Measurements from ENCODE around the gene OGFR.

The OGFR gene, protein sequence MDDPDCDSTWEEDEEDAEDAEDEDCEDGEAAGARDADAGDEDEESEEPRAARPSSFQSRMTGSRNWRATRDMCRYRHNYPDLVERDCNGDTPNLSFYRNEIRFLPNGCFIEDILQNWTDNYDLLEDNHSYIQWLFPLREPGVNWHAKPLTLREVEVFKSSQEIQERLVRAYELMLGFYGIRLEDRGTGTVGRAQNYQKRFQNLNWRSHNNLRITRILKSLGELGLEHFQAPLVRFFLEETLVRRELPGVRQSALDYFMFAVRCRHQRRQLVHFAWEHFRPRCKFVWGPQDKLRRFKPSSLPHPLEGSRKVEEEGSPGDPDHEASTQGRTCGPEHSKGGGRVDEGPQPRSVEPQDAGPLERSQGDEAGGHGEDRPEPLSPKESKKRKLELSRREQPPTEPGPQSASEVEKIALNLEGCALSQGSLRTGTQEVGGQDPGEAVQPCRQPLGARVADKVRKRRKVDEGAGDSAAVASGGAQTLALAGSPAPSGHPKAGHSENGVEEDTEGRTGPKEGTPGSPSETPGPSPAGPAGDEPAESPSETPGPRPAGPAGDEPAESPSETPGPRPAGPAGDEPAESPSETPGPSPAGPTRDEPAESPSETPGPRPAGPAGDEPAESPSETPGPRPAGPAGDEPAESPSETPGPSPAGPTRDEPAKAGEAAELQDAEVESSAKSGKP
- total RNA-seq = 78.2 to 127 reads per million in 2 donors

DNA sequence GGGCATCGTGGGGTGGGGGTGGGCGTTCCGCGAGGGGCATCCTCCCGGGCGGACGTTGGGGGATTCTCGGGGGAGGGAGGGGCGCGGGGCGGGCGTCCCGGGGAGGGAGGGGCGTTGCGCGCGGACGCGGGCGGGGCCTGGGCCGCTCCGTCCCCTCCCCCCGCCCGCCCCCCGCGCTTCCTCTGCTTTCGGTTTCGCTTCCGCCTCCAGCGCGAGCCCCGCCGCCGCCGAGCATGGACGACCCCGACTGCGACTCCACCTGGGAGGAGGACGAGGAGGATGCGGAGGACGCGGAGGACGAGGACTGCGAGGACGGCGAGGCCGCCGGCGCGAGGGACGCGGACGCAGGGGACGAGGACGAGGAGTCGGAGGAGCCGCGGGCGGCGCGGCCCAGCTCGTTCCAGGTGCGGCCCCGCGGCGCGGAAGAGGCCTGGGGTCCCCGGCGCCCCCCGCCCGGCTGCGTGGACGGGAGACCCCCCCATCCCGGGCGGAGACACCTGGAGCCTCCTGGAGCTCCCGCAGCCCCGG, at the start of gene OGFR:
OGFR (plus strand) TSS at position 209 of the 528 bp plus-strand sequence; CDS start at position 234, 25 bp downstream.
- peak; percentile 70 for DNase-seq

DNA sequence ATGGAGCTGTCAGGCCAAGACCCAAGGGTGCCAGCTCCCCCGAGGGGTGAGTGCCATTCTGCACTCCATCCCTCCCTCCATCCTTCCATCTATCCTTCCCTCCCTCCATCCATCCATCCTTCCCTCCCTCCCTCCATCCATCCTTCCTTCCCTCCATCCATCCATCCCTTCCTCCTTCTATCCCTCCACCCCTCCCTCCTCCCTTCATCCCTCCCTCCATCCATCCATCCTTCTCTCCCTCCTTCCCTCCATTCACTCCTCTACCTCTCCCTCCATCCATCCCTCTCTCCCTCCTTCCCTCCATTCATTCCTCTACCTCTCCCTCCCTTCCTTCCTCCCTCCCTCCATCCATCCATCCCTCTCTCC, 49.7 kb upstream of the OGFR start:
- DNase-seq = no peak

DNA sequence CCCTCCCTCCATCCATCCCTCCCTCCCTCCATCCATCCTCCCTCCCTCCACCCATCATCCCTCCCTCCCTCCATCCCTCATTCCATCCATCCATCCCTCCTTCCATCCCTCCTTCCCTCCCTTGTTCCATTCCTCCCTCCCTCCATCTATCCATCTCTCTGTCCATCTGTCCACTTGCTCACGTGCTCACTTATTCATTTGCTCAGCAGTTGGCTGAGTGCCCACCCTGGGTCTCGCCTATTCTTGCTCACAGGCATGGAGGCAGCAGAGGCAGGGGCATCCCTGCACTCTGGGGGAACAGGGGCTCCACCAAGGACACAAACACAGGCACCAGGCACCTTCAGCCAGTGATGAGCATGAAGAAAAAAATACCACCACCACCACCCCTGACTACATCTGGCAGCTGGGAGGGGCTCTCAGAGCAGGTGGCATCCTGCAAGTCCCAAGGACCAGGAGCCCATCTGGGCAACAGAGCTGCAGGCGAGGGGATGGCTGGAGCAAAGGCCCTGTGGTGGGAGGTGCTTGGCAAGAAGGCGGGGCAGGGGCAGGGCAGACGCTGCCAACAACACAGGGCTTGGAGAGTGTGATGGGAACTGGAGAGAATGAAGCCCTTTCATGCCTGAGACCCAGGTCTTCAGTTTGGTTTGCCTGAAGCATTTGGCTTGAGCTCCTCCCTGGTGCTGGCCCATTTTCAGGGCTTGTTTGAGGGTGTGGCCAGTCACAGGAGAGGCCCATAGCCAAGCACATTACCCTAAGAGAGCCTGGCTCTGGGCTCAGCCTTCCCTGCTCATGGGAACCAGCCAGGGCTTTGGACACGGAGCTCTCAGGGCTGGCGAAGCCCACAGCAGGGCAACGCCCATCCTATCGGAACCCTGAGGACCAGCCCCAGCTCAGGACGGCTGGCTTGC, 48.6 kb upstream of the OGFR start:
- DNase-seq = no peak

DNA sequence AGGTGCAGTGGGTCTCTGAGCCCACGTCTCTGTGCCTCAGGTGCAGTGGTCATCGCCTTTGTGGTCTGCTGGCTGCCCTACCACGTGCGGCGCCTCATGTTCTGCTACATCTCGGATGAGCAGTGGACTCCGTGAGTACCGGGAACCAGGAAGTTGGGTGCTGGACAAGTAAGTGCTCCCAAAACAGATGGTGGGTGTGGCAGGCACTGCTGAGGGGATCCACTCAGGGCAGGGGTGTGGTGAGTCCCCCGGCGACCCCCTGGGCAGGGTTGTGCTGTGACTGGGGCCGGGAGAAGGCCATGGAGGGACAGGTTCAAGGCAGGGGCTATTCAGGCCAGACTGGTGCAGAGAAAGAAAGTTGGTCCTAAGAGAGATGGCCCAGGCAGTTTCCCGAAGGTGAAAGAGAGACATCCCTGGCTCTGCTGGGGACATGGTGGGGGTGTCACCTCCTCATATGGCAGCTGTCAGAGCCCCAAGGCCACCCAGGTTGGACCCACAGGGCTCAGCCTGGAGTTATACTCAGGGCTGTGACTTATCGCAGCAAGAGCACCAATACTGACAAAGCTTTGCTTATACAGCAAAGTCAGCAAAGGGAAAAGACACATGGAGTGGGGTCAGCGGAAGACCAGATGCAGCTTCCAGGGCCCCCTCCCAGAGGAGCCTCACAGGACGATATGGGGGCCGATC, 46.3 kb upstream of the OGFR start:
- DNase-seq = no peak

DNA sequence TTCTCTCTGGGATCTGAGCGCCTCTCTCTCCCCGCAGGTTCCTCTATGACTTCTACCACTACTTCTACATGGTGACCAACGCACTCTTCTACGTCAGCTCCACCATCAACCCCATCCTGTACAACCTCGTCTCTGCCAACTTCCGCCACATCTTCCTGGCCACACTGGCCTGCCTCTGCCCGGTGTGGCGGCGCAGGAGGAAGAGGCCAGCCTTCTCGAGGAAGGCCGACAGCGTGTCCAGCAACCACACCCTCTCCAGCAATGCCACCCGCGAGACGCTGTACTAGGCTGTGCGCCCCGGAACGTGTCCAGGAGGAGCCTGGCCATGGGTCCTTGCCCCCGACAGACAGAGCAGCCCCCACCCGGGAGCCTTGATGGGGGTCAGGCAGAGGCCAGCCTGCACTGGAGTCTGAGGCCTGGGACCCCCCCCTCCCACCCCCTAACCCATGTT, 44.6 kb upstream of the OGFR start:
- no peak for DNase-seq

DNA sequence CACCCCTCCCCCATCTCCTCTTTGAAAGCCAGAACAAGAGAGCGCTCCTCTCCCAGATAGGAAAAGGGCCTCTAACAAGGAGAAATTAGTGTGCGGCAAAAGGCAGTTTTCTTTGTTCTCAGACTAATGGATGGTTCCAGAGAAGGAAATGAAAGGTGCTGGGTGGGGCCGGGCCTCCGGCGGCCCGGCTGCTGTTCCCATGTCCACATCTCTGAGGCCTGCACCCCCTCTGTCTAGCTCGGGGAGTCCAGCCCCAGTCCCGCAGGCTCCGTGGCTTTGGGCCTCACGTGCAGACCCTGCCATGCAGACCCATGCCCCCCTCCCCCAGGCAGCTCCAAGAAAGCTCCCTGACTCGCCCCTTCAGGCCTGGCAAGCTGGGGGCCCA, 44.2 kb upstream of the OGFR start:
- no peak for DNase-seq

DNA sequence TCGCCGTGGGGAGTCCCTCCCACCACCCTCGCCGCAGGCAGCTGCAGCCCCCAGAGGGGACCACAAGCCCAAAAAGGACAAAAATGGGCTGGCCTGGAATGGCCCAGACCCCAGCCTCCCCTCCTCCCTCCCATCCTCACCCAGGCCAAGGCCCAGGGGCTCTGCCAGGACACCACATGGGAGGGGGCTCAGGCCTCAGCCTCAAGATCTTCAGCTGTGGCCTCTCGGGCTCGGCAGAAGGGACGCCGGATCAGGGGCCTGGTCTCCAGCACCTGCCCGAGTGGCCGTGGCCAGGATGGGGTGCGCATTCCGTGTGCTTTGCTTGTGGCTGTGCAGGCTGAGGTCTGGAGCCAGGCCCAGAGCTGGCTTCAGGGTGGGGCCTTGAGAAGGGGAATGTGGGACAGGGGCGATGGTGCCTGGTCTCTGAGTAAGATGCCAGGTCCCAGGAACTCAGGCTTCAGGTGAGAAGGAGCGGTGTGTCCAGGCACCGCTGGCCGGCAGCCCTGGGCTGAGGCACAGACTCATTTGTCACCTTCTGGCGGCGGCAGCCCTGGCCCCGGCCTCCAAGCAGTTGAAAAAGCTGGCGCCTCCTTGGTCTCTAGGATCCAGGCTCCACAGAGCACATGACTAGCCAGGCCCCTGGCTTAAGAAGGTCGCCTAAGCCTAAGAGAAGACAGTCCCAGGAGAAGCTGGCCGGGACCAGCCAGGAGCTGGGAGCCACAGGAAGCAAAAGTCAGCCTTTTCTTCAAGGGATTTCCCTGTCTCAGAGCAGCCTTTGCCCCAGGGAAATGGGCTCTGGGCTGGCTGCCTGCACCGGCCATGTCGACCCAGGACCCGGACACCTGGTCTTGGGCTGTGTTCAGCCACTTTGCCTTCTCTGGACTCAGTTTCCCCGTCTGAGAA, 43.5 kb upstream of the OGFR start:
- DNase-seq = no peak

DNA sequence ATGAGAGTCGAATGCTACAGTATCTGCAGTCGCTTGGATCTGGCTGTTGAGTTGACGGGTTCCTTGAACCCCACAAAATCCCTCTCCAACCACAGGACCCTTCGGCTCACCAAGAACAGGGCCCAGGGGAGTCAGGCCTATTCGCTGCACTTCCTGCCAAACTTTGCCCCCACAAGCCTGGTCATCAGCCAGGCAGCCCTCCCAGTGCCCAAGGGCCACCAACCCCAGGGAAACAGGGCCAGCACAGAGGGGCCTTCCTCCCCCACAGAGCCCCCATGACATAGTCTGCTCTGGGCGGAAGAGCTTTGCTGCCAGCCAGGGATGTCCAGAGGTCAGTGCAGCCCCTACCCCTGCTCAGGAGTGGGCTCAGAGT, 42.9 kb upstream of the OGFR start:
- DNase-seq = no peak

DNA sequence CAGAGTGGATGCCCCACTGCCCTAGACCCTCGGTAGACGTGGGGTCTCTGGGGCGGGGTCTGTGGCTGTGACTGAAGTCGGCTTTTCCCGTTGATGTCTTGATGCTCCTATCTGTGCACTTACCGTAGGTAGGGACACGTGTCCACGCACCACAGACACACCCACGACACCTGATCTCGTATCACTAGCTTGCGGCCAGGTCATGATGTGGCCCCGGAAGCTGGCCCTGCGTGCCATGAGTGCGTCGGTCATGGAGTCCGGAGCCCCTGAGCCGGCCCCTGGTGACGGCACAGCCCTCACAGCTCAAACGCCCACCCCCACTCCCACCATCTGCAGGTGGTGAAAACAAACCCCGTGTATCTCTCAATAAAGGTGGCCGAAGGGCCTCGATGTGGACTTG, 42.3 kb upstream of the OGFR start:
- DNase-seq = no peak

DNA sequence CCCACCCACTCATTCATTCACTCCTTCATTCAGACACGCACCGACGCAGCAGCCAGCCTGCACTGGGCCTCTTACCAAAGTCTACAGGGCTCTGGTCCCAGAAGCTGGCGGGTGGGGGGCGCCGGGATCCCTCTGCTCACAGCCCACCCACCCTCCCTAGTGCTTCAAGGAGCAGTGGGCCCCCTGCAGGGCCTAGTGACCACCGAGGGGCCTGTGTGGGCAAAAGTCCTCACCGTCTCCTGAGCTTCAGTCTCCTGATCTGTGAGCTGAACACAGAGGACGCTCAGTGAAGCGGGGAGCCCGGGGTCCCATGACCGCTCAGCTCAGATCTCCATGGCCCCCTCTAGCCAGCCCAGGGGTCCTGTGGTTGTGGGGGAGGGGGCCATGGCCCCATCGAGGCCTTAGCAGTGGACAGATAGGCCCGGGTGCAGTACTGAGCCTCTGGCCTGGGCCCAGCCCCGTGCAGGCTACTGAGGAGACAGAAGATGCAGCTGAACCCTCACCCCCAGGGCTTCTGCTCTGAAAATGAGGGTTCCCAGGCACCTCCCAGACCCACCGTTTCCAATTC, 41.8 kb upstream of the OGFR start:
- no peak for DNase-seq

DNA sequence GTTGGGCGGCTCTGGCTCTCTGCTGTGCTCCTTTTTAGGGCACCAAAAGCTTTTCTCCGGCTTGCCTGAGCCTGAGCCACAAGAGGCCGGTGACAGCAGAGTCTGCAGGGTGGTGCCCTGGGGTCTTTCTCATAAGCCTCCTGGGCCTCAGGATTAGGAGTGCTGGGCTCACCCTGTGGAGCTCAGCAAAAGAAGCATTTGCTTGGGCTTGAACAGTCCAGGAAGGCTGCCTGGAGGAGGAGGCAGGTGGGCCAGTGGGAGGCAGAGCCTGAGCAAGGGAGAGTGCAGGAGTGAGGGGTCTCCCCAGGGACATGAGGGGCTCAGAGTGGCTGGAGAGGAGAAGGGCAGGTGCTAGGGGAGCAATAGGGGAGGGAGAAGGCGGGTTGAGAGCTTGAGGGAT, 41.2 kb upstream of the OGFR start:
- DNase-seq = no peak

DNA sequence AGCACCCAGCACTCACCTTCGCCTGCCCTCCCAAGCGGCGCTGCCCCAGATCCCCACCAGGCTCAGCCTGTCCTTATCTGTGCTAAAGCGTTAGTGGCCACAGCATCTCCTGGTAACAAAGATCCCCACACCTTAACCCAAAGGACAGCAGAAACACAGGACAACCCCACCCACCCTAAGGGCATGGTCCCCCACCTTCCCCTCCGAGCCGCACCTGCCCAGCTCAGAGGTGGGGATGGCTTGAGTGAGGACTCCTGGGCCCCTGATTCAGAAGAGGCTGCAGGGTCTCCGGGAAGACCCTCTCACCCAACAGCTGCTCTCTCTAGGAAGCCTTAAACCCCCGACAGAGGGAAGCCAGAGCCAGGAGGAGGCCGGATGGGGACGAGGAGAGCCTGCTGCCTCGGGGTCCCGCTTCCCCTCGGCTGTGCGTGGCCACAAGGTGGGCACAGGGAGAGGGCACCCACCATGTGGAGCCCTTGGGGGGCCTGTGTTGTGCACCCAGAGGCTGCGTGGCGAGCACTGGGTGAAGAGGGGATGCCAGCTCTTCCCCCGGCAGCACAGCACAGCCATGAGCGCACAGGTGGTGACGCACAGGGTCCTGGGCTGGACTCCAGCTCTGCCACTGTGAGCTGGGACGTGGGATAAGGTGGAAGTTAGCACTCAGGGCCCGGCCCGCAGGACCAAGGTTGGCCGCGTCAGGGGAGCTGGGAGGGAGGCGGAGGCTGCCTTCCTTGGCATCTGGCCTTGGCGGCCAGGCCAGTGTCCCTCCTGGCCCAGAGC, 40.3 kb upstream of the OGFR start:
- no peak for DNase-seq

DNA sequence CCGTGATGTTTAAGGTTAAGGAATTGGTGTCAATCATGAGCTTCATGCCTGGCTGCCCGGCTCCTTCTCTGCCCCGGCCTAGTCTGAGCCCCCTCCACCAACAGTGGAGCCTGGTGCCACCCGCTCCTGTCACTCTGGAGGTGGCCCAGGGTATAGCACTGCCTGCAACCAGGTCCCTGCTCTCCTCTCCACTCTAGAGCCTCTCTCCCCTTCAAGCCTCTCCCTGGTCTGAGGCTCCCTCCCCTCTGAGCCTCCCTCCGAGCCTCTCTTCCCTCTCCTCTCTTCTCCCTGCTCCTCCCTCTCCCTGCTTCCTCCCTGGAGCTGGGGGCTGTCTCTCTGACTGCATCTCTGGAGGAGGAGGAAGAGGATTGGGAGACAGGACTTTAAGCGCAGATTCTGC, 39.6 kb upstream of the OGFR start:
- DNase-seq = no peak

DNA sequence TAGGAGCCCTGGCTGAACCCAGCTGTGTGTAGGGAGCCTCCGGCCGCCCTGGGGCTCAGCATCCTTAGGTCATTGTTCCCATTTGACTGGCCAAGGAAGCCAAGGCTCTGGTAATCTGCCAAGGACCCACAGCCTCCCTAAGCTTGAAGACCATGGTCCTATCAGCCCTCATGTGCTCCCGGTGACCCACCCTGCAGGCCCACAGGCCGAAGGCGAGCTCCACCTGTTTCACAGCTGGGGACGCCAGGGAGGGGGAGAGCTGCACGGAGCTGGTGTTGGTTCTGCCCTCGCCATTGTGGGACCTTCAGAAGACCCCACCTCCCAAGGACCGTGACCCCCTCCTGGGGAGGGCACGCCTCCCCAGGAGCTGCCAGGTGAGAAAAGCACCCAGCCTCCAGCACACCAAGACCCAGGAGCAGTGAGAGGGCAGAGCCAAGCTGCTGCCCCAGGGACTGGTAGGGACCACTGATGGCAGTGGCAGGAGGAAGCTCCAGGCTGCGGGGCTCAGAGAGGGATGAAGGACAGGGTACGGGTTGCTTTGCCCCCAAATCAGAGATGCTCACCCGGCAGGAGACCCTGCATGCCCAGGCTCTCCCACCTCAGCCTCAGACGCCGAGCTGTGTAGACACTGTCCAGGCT, 39.1 kb upstream of the OGFR start:
- no peak for DNase-seq

DNA sequence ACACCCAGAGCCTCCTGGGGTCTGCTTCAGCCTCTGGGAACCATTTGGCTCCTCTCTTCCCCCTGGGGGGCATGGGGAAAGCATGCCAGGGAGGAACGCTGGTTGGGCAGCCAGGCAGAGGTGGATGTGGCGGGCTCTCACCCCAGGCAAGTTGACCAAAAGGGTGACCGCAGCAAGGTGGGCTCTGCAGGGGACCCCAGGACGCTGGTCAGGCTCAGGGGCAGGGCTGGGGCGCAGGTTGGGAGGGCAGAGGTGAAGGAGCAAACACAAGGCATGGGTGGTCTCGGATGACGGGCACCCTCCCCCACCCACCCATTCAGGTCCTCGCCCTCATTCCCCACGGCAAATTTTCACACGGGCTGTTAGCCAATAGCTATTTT, 38.6 kb upstream of the OGFR start:
- no peak for DNase-seq

DNA sequence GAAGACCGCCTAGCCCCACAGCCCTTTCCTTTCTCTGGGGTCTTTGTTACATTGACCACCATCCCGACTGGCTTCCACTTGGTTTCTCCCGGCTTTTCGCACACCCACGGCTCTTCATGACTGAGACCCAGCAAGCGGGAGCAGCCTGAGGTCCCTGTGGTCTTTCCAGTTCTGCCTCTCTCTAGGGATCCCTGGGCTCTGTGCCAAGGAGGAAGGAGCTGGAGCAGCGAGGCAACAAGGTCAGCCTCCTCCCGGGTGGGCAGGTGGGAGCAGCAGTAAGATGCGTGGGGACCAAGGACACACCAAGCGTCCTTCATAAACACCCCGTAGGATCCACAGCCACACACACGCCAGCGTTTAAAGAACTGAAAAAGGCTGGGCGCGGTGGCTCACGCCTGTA, 37.9 kb upstream of the OGFR start:
- no peak for DNase-seq

DNA sequence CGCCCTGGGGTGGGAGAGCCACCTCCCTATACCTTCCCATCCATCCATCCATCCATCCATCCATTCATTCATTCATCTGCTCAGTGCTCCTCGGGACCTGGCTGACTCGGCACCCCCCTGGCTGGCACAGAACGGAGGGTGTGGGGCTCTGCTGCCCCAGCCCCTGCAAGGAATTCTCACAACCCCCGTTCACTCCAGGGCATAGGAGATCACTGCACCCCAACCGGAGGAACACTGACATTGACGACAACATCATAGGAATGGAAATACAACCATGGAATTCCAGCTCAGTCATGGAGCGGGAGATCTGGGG, 36.4 kb upstream of the OGFR start:
- DNase-seq = no peak

DNA sequence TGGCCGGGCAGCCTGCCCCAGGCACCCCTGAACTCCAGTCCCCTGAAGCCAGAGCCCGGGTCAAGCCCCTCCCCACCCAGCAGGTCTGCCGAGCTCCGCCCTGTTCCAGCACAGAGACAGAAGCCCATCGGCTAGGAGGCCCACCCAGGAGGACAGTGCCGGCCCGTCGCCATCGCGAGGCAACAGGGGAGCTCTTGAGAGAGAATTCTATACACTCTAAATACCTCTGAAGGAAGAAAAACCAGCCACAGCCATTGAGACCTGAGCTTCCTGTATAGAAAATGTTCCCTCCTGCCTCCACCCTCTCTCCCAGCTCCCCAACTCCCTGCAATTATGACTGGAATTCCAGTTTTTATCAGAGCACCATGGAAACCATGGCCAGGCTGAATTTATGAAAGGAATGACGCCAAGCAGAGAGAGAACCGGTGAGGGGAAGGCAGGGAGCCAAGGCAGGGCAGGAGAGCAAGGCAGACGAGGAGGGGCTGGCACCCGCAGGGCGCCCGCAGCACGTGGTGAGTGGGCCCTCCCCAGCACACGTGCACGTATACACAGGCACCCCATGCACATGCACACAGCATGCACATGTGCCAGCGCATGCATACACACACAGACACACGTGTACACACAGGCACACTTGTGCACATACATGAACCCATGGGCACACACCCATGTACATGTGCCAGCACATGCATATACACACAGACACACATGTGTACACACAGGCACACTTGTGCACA, 35.9 kb upstream of the OGFR start:
- DNase-seq = no peak

DNA sequence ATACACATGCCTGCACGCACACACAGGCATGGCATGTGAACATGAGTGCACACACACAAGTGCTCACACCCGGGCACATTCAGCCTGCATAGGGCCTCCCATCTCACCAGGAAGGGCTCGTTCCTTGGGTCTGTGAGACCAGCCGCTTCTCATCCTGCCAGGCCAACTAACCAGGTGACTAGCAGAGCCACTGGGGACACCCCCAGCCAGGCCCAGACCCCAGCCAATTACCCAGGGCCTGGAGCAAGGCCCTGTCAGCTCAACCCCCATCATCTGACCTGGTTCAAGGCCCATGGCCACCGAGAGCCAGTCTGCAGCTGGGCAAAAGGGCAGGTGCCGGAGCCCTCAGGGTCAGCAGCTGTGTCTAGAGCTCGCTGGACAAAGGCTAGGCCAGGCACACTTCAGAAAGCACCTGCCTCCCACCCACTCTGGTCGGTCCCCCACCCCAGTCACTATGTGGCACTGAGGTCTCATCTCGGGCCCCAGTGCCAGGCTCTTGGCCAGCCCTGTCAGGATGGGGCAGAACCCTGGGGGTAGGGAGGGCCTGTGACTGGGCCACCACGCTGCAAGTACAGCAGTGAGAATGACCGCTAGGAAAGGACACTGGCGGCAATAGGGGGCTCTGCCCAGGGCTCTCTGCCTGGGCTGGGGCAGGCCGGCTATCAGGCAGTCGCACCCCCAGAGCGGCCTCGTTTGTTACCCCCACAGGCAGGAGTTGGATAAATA, 35.1 kb upstream of the OGFR start:
- no peak for DNase-seq
